Sigmoid colon (tissue), 7 donors: Measurements from ENCODE around the gene CNIH3. TPM values are rescaled to one million over a fixed set of nuclear protein-coding genes. Genes with fewer than 3 reads are reported as not detected.

Source experiments
- DNase-seq: peaks from one replicate; pipeline ENCODE4 v3.0.0-alpha.2; 2019
- H3K27ac ChIP-seq, 4 donors: fragments of 200-600 bp; sonication (generic); one replicate each; pipeline ENCODE4 v1.5.1; 2016 to 2019; ENCODE audit warnings: mild to moderate bottlenecking in 1 of 4
- H3K27me3 ChIP-seq, 3 donors: fragments of 200-600 bp; sonication (generic); one replicate each; pipeline ENCODE4 v1.5.1; 2019; ENCODE audit warnings: mild to moderate bottlenecking in 1 of 3
- H3K36me3 ChIP-seq, 4 donors: fragments of 200-600 bp; sonication (generic); one replicate each; pipeline ENCODE4 v1.5.1; 2016 to 2019
- H3K4me1 ChIP-seq, 4 donors: fragments of 200-600 bp; sonication (generic); one replicate each; pipeline ENCODE4 v1.5.1; 2017 to 2019
- H3K4me3 ChIP-seq, 4 donors: fragments of 200-600 bp; sonication (generic); one replicate each; pipeline ENCODE4 v1.5.1; 2017 to 2019; ENCODE audit warnings: mild to moderate bottlenecking in 2 of 4, moderate library complexity in 1 of 4
- H3K9me3 ChIP-seq, 4 donors: fragments of 200-600 bp in 3 of 4; sonication (generic) in 3 of 4; one replicate each; pipeline versions ENCODE4 v1.5.1 to v1.6.1; 2013 to 2019
- CTCF ChIP-seq, 4 experiments: fragments of 450-650 bp in 3 of 4; fragments of 200-600 bp in 1 of 4; IDR thresholded peaks; one replicate each; pipeline ENCODE4 v1.5.1; 2016 to 2019; ENCODE audit warnings: antibody characterized with exemption in 4 of 4, mild to moderate bottlenecking in 3 of 4, moderate library complexity in 2 of 4
- EP300 ChIP-seq, 4 donors: sonication (generic); formaldehyde crosslinking; IDR thresholded peaks; one replicate each; pipeline ENCODE4 v1.6.1; 2017; ENCODE audit warnings: antibody characterized with exemption in 4 of 4
- POLR2A ChIP-seq, 2 donors: fragments of 450-650 bp; IDR thresholded peaks; one replicate each; pipeline ENCODE4 v1.6.1; 2016; ENCODE audit warnings: antibody characterized with exemption in 2 of 2, mild to moderate bottlenecking in 2 of 2, moderate library complexity in 2 of 2
- POLR2AphosphoS5 ChIP-seq, 4 donors: sonication (generic); formaldehyde crosslinking; IDR thresholded peaks; one replicate each; pipeline ENCODE4 v1.6.1; 2017; ENCODE audit warnings: antibody characterized with exemption in 4 of 4
- WGBS, 2 donors: extraction: QIAGEN DNeasy Blood & Tissue Kit; methylation state at CpG; one replicate each; pipeline ENCODE4 v1.1.7; 2013; 5-methylcytosine and 5-hydroxymethylcytosine counted together
- intact Hi-C: fragments of 100-400 bp; cut with DNase I; formaldehyde crosslinking; loops from one replicate; pipeline ENCODE4 v1.15.1; 2023
- polyA plus RNA-seq, 3 donors: library from polyadenylated mRNA; stranded (reverse); fragments of 200-250 nt; gene quantifications; one replicate each; pipeline ENCODE4 v1.2.3, GENCODE V29; 2013
- total RNA-seq, 4 donors: library from RNA; depleted of rRNA; stranded (reverse); fragments of >200 nt; gene quantifications; one replicate each; pipeline ENCODE4 v1.1.0, GENCODE V29; 2016
- donor health status: healthy with polysubstance abuse.
- donor health status: Bipolar disorder and iron deficiency.
- donor health status: healthy.

CNIH3 gene
- total and polyA plus RNA-seq, 7 donors: 0.60 to 2.8 (median 1.4) TPM

DNA sequence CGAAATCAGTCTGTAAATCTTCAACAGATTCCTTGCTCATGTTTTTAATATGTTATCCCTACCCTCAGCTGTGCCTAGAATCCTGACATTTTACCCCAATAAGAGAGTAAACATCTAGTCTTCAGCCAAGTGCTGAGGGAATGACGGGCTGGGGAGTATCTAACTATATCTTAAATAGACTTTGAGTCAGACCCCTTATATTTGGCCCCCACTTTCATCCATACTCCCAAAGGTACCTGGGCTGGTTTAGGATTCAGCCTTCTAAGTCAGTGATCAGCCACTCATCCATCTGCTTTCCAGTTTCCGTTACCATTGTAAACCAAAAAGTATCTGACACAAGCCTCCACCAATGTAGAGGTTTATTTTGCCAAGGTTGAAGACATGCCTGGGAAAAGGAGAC lies 36.1 kb upstream of the CNIH3 start:
- no peak for DNase-seq
- WGBS, 2 donors: 83 to 84% methylated on average over 3 of the region's 3 CpGs
- Histone ChIP-seq H3K4me1 (no peaks in the 10 kb centered on the region), H3K4me3 (no peak overlapping the region), H3K27ac (no peak overlapping the region), H3K9me3 (peaks cover 0 to 7% (median 0%) of the 10 kb centered on the region in 4 donors), H3K27me3 (no peaks in the 10 kb centered on the region), H3K36me3 (no peaks in the 10 kb centered on the region)
- intact Hi-C loops: no loop called here
- TF ChIP-seq EP300 (IDR thresholded peaks at IDR 0.05): no peak
- TF ChIP-seq POLR2A (IDR thresholded peaks at IDR 0.05): no peak
- TF ChIP-seq POLR2AphosphoS5 (IDR thresholded peaks at IDR 0.05): no peak
- no peak for TF ChIP-seq CTCF (IDR thresholded peaks at IDR 0.05)

DNA sequence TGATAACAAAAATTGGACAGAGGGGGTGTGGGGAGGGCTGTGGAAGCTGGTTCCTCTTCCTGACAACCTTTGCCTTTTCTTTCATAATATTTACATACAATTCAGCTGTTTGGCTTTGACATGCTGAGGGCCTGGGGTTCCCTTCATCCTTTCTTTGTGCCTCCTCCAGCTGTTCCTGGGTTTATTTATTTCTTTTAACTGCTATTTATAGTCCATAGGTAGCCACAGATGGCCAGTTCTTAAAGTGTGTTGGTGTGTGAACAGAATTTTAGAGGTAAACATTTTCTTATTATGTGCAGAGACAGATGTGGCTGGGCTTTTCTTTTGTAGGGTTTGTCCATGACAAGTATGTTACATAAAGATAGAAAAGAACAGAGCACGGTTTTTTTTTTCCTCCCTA lies 34.1 kb upstream of the CNIH3 start:
- no peak for DNase-seq
- H3K36me3 ChIP-seq: no peaks in the 10 kb centered on the region
- H3K9me3 ChIP-seq: no peaks in the 10 kb centered on the region
- no peaks in the 10 kb centered on the region for H3K4me1 ChIP-seq
- no peak for TF ChIP-seq POLR2AphosphoS5 (IDR thresholded peaks at IDR 0.05)
- TF ChIP-seq POLR2A (IDR thresholded peaks at IDR 0.05): no peak
- no peak for TF ChIP-seq EP300 (IDR thresholded peaks at IDR 0.05)
- TF ChIP-seq CTCF (IDR thresholded peaks at IDR 0.05): no peak
- H3K27me3 ChIP-seq: no peaks in the 10 kb centered on the region
- intact Hi-C loops: no loop called here
- H3K4me3 ChIP-seq: no peak overlapping the region
- no peak overlapping the region for H3K27ac ChIP-seq
- 5 to 36% methylated on average over 1 of the region's 1 CpG for WGBS, 2 donors

GRCh38 chr1:224583774-224584173 lies 32.3 kb upstream of the CNIH3 start:
- 97% methylated on average over 3 of the region's 3 CpGs for WGBS, 2 donors
- Histone ChIP-seq H3K27ac (no peak overlapping the region), H3K27me3 (no peaks in the 10 kb centered on the region), H3K4me1 (no peaks in the 10 kb centered on the region), H3K9me3 (no peaks in the 10 kb centered on the region), H3K36me3 (no peaks in the 10 kb centered on the region), H3K4me3 (no peak overlapping the region)
- intact Hi-C loops: no loop called here
- no peak for DNase-seq
- TF ChIP-seq EP300 (IDR thresholded peaks at IDR 0.05) (no peak), POLR2AphosphoS5 (IDR thresholded peaks at IDR 0.05) (no peak), CTCF (IDR thresholded peaks at IDR 0.05) (no peak), POLR2A (IDR thresholded peaks at IDR 0.05) (no peak)

GRCh38 chr1:224585051-224585450 lies 31.1 kb upstream of the CNIH3 start:
- no peaks in the 10 kb centered on the region for H3K4me1 ChIP-seq
- 87 to 96% methylated on average over 10 of the region's 10 CpGs for WGBS, 2 donors
- no peak overlapping the region for H3K4me3 ChIP-seq
- intact Hi-C loops: no loop called here
- no peaks in the 10 kb centered on the region for H3K9me3 ChIP-seq
- no peaks in the 10 kb centered on the region for H3K27me3 ChIP-seq
- H3K36me3 ChIP-seq: no peaks in the 10 kb centered on the region
- no peak overlapping the region for H3K27ac ChIP-seq
- no peak for DNase-seq
- no peak for TF ChIP-seq EP300 (IDR thresholded peaks at IDR 0.05)
- no peak for TF ChIP-seq POLR2A (IDR thresholded peaks at IDR 0.05)
- no peak for TF ChIP-seq CTCF (IDR thresholded peaks at IDR 0.05)
- TF ChIP-seq POLR2AphosphoS5 (IDR thresholded peaks at IDR 0.05): no peak

GRCh38 chr1:224587051-224587450 lies 29.1 kb upstream of the CNIH3 start:
- intact Hi-C loops: no loop called here
- WGBS, 2 donors: 89 to 94% methylated on average over 3 of the region's 3 CpGs
- no peak overlapping the region for H3K27ac ChIP-seq

More at GRCh38 chr1:224587051-224587450, 29.1 kb upstream of the CNIH3 start:
- no peak for TF ChIP-seq POLR2AphosphoS5 (IDR thresholded peaks at IDR 0.05)
- TF ChIP-seq CTCF (IDR thresholded peaks at IDR 0.05): no peak
- TF ChIP-seq POLR2A (IDR thresholded peaks at IDR 0.05): no peak
- TF ChIP-seq EP300 (IDR thresholded peaks at IDR 0.05): no peak
- H3K4me1 ChIP-seq: no peaks in the 10 kb centered on the region
- no peak overlapping the region for H3K4me3 ChIP-seq
- H3K9me3 ChIP-seq: no peaks in the 10 kb centered on the region
- H3K27me3 ChIP-seq: no peaks in the 10 kb centered on the region
- no peaks in the 10 kb centered on the region for H3K36me3 ChIP-seq
- no peak for DNase-seq
